ENCODE results near the gene C22orf39.
A peak's percentile ranks its signal among the peaks of the same experiment; 100 is the strongest.

C22orf39 gene

DNA sequence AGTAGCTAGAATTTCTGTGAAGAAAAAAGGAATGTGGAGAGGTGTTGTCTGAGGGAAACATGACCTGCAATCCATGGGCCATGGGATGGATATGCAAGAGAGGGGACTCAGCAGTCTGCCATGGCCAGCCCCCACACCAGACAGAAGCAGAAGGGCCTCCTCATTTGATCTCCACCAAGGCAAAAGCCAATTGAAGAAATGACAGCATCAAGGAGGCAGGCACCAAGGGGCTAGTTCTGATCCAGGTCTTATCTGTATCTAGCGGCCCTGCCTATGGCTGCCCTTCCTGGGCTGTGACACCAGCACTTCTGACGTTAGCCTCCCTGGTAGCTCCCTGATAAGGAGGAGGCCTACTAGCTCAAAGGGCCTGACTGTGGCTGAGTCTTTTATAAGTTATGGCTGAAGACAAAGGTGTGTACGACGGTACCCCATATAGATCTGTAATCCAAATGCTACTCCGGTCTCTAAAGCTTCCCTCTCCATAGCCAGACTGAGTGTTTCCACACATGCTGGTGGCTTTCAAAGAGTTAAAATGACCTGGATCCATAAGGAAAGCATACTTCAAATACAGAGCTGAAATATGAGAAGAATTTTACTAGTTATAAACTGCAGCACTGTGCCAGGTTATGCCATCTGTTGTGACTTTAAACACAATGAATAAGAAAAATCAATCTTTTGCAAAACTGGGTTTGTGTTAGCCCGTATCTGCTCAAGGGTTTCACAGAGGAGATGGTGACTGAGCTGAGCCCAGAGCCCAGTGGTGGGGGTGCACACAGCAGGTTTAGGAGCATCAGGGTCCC lies 50.4 kb downstream of the C22orf39 start:
- no peak for DNase-seq

DNA sequence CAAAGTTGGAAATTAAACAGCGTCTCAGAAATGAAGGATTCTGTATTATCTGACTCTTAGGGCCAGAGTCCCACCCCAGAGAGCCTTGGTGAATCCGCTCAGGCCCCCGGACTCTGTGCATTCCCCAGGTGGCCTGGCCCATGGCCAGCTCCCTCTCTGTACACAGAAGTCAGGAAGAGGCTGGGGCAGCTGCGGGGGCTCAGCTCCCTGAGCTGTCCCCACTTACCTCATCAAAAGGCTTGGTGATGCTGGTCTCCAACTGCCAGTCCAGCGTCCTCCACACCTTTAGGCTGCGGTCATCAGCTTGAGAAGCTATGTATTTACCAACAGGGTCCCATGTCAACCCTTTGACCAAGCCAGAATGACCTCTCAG lies 51.0 kb downstream of the C22orf39 start:
- no peak for DNase-seq

DNA sequence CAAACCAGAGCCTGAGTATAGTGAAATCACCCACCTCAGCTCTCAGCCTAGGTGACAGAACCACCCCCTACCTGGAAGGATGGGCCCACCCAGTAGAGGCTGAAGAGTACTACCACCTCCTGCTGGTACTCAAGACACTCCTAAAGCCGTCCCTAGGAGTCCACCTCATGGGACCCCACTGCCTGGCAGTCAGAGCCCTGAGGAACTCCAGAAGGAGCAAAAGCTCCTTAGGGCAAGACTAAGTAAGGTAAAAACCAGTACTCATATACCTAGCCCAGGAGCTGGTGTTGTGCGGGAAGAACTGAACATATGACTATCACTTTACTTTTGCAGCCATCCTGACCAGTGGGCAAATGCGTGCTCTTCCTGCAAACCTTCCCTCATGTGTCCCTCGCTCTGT lies 52.2 kb downstream of the C22orf39 start:
- DNase-seq, result no peak

DNA sequence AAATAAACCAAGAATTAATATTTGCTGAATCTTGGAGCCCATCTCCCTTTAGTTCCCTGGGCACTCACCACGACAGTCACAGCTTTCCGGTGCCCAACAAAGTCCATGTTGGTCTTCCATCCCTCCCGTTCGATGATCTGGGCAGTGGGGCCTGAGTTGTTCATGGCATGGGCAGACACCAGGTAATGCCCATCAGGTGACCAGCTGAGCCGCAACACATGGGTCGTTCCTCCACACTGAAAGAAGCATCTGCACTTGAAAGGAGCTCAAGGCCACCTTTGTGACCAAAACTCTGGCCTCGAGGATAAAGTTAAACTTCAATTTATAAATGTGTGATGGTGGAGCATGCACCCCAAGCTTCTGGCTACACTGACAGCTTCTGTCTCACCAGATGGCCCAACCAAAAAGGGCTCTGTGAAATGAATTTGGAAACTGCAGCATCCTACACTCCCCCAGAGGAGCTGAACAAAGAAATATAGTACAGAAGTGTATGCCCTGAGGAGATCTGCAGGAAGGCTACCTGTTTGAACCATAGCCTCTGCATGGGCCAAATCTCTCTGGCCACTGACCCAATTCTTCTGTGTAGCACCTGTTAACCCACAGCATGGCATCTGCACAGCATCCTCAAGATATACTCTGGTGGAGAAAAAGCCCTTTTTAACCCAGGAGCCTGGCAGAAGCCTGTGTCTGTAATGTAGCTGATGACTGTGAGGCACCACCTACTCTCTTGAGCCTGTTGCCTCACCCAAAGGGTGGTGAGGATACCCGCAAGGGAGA lies 53.0 kb downstream of the C22orf39 start:
- peak in 1 of 2 donors; percentile 47 for DNase-seq

DNA sequence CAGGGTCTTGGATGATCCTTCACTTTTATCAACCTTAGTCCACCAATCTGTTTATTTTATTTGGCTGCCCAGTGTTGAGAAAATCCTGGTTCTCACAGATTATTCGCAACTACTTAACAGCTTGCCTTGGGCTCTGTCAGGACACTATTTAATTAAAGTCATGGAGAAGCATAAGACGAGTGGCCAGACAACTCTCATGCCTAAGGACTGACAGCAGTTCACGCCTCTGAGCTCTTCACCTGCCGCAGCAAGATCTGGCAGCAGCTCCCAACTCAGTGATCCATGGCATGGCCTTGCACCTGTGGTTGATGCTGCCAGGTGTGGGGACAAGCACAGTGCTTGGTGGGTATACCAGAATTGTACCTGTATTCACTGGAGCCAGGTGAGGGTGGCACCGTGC lies 53.8 kb downstream of the C22orf39 start:
- no peak for DNase-seq

Data from inflammatory macrophage treated with lipopolysaccharide for 1 hour (primary cell).